Heart left ventricle (tissue), 13 donors: ENCODE data around the gene ZNF835.

Experiments
- CTCF ChIP-seq, 12 donors: fragments of 200-600 bp; sonication (generic) in 4 of 12; IDR thresholded peaks; one replicate each; pipeline versions ENCODE4 v1.5.0 to v1.8.0; 2018 to 2022; ENCODE audit warnings: antibody characterized with exemption in 12 of 12, mild to moderate bottlenecking in 5 of 12
- POLR2A ChIP-seq, 2 donors: fragments of 450-650 bp; IDR thresholded peaks; one replicate each; pipeline ENCODE4 v1.6.1; 2017; ENCODE audit warnings: antibody characterized with exemption in 2 of 2, mild to moderate bottlenecking in 2 of 2, moderate library complexity in 2 of 2
- donor health status: ischemic (EF 13 %, LVEDD 7.1; RV severe dilation, severe dysfunction).
- donor health status: DM: no; HTN: yes; CAD: no.
- donor health status: DM: no; HTN: no; CAD: no.
- donor health status: ischemic (EF 25% LVEDD 6.9; RV normal size, moderate dysfunction).
- donor health status: ischemic (EF 25% LVEDD 5.7; RV mildly dilated, moderate dysfunction).
- donor health status: ischemic (EF 35%, LVEDD 5.7; RV mildly dilated, moderate dysfunction).
- donor health status: nonischemic (EF 11% LVEDD 7.7; RV severe dilation, severe dysfunction).
- donor health status: DM: yes; HTN: yes; CAD: no.
- donor health status: PGD.
- donor health status: ischemic (EF 29% LVEDD 5.4; RV normal size, mild dysfunction).
- donor health status: nonischemic (EF 23%, LVEDD 6.1; RV moderate dilation, normal function).

GRCh38 chr19:56642711-56643459 lies 28.7 kb downstream of the ZNF835 start, which contains the start of gene SMIM17:
- TF ChIP-seq CTCF (IDR thresholded peaks at IDR 0.05), result no peak
- no peak for TF ChIP-seq POLR2A (IDR thresholded peaks at IDR 0.05)
